ENCODE data around the gene TAPT1.
A peak's percentile ranks its signal among the peaks of the same experiment; 100 is the strongest.

TAPT1 gene

GRCh38 chr4:16248605-16249004, 22.3 kb upstream of the TAPT1 start:
- no peak for DNase-seq (ENCODE audit: low read depth)

- no peak for DNase-seq (ENCODE audit: low read depth)
Observed at GRCh38 chr4:16245241-16245640, 19.0 kb upstream of the TAPT1 start.

GRCh38 chr4:16243285-16243684, 17.0 kb upstream of the TAPT1 start:
- no peak for DNase-seq (ENCODE audit: low read depth)

- DNase-seq (ENCODE audit: low read depth), result no peak
Observed at GRCh38 chr4:16240300-16240699, 14.0 kb upstream of the TAPT1 start.

GRCh38 chr4:16239086-16239485, 12.8 kb upstream of the TAPT1 start:
- no peak for DNase-seq (ENCODE audit: low read depth)

- DNase-seq (ENCODE audit: low read depth), result no peak
Observed at GRCh38 chr4:16238327-16238726, 12.1 kb upstream of the TAPT1 start.

GRCh38 chr4:16237715-16238114, 11.4 kb upstream of the TAPT1 start:
- no peak for DNase-seq (ENCODE audit: low read depth)

- DNase-seq (ENCODE audit: low read depth), result no peak
Observed at GRCh38 chr4:16236402-16237023, 10.2 kb upstream of the TAPT1 start.

- no peak for DNase-seq (ENCODE audit: low read depth)
Observed at GRCh38 chr4:16235209-16235608, 8.9 kb upstream of the TAPT1 start.

- no peak for DNase-seq (ENCODE audit: low read depth)
Observed at GRCh38 chr4:16233569-16234177, 7.4 kb upstream of the TAPT1 start.

- DNase-seq (ENCODE audit: low read depth), result no peak
Observed at GRCh38 chr4:16231570-16232245, 5.4 kb upstream of the TAPT1 start.

GRCh38 chr4:16230308-16230707, 4.0 kb upstream of the TAPT1 start:
- no peak for DNase-seq (ENCODE audit: low read depth)

- DNase-seq (ENCODE audit: low read depth), result no peak
Observed at GRCh38 chr4:16229604-16230003, 3.3 kb upstream of the TAPT1 start.

GRCh38 chr4:16227462-16227868, 1.2 kb upstream of the TAPT1 start:
- DNase-seq (ENCODE audit: low read depth), result no peak

- DNase-seq (ENCODE audit: low read depth), result peak; percentile 18
Observed at GRCh38 chr4:16226816-16227461, 668 bp upstream of the TAPT1 start.

GRCh38 chr4:16225167-16225862, 956 bp downstream of the TAPT1 start:
- DNase-seq (ENCODE audit: low read depth), result no peak

GRCh38 chr4:16224264-16225166, 1.8 kb downstream of the TAPT1 start:
- no peak for DNase-seq (ENCODE audit: low read depth)

- no peak for DNase-seq (ENCODE audit: low read depth)
Observed at GRCh38 chr4:16222957-16223527, 3.2 kb downstream of the TAPT1 start.

- no peak for DNase-seq (ENCODE audit: low read depth)
Observed at GRCh38 chr4:16218950-16219349, 7.3 kb downstream of the TAPT1 start.

GRCh38 chr4:16217300-16218051, 8.8 kb downstream of the TAPT1 start:
- no peak for DNase-seq (ENCODE audit: low read depth)

Measured in stimulated activated CD8-positive, alpha-beta memory T cell treated with anti-CD3 and anti-CD28 coated beads, Interleukin-4, amount 100 ng/mL, for 24 hours (primary cell).